PC-9 (cell line): Measurements from ENCODE around the gene SERPINE2. TPM values are rescaled to one million over a fixed set of nuclear protein-coding genes. Genes with fewer than 3 reads are reported as not detected.

Experiments used
- BruUV-seq: library from RNA; stranded (reverse); fragments of 400-500 nt; replicated peaks from 2 replicates; lab custom pipeline; 2021; lab: Mats Ljungman, UMichigan
- CTCF ChIA-PET: fragments of 300-600 bp; sonication (Branson Sonifier 250); formaldehyde crosslinking; loops from one replicate; lab custom pipeline; 2022; ENCODE audit warnings: antibody characterized with exemption; lab: Charles Lee
- POLR2A ChIA-PET: fragments of 300-600 bp; sonication (Branson Sonifier 250); formaldehyde crosslinking; loops from one replicate; lab custom pipeline; 2022; ENCODE audit warnings: antibody characterized with exemption; ENCODE audit not compliant: unreplicated experiment; lab: Charles Lee
- DNase-seq, 2 experiments: peaks; one replicate each; pipeline versions ENCODE4 v3.0.0 to v3.0.0-alpha.2; 2015 to 2022; ENCODE audit warnings: mixed read lengths in 1 of 2
- H2AFZ ChIP-seq: fragments of 200-600 bp; sonication (generic); 2 replicates; pipeline ENCODE4 v1.8.1; 2017; ENCODE audit warnings: antibody characterized with exemption
- H3F3A ChIP-seq: fragments of 200-600 bp; sonication (generic); 2 replicates; pipeline ENCODE4 v1.8.1; 2017; ENCODE audit warnings: antibody characterized with exemption, mild to moderate bottlenecking, low read depth; ENCODE audit not compliant: insufficient read depth
- H3K27ac ChIP-seq: fragments of 200-600 bp; sonication (generic); 2 replicates; pipeline ENCODE4 v1.6.1; 2016; ENCODE audit warnings: mixed run types
- H3K27me3 ChIP-seq: fragments of 200-600 bp; sonication (generic); 2 replicates; pipeline ENCODE4 v1.6.1; 2016; ENCODE audit warnings: low read depth, mixed run types; ENCODE audit not compliant: insufficient read depth
- H3K36me3 ChIP-seq: fragments of 200-600 bp; sonication (generic); 2 replicates; pipeline ENCODE4 v1.6.1; 2016; ENCODE audit warnings: low read depth, mixed run types
- H3K4me1 ChIP-seq: fragments of 200-600 bp; sonication (generic); replicated peaks from 2 replicates; pipeline ENCODE4 v1.6.1; 2016; ENCODE audit warnings: mixed run types; ENCODE audit not compliant: insufficient read depth
- H3K4me2 ChIP-seq: fragments of 200-600 bp; sonication (generic); 2 replicates; pipeline ENCODE4 v1.6.1; 2017; ENCODE audit warnings: mixed run types
- H3K4me3 ChIP-seq: fragments of 200-600 bp; sonication (generic); 2 replicates; pipeline ENCODE4 v1.6.1; 2016; ENCODE audit warnings: mixed run types
- H3K79me2 ChIP-seq: fragments of 200-600 bp; sonication (generic); 2 replicates; pipeline ENCODE4 v1.6.1; 2017; ENCODE audit warnings: low read depth, mixed run types
- H3K9me2 ChIP-seq: fragments of 200-600 bp; sonication (generic); 2 replicates; pipeline ENCODE4 v1.8.1; 2017; ENCODE audit warnings: mild to moderate bottlenecking; ENCODE audit not compliant: insufficient read depth
- H3K9me3 ChIP-seq: fragments of 200-600 bp; sonication (generic); 2 replicates; pipeline ENCODE4 v1.8.1; 2016; ENCODE audit warnings: low read depth; ENCODE audit not compliant: insufficient read depth
- H4K20me1 ChIP-seq: fragments of 200-600 bp; sonication (generic); 2 replicates; pipeline ENCODE4 v1.8.1; 2017; ENCODE audit not compliant: insufficient read depth
- EZH2 ChIP-seq: fragments of 200-600 bp; sonication (generic); IDR thresholded peaks from 2 replicates; pipeline ENCODE4 v1.8.0; 2017; ENCODE audit warnings: antibody characterized with exemption, low read depth
- intact Hi-C: fragments of 100-400 bp; cut with micrococcal nuclease; formaldehyde crosslinking; loops from one replicate; pipeline ENCODE4 v1.10.0; 2022; ENCODE audit not compliant: unreplicated experiment
- total RNA-seq: library from RNA; stranded (reverse); gene quantifications from 2 replicates; pipeline ENCODE4 v1.2.3, GENCODE V29; 2021
- TF ChIP-seq, protein P1 (sequence below): fragments of 200-600 bp; sonication (generic); conservative IDR thresholded peaks from 2 replicates; pipeline ENCODE4 v1.6.1; 2017; ENCODE audit warnings: mixed run types, antibody characterized with exemption, mild to moderate bottlenecking, moderate library complexity

SERPINE2 gene
- total RNA-seq, 1 experiment from 2014 or later = 110 TPM

DNA sequence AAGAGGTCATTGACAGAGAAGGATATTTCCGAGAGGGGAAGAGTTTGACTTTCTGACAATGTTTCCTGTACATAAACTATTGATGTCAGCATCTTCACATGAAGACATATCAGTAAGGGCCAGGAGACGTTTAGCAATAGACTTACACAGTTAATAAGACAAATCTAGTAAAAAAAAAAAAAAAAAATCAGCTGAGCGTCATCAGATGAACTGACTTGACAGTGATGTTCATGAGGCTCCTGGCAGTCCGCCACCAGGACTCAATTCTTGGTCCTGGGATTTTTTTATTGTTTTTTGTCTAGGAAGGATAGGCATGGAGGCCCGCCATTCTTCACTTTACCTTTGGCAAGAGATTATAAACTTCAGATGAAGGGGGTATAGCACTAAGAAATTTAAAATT lies 67.4 kb downstream of the SERPINE2 start:
- Histone ChIP-seq H4K20me1 (no peaks in the 10 kb centered on the region), H3K79me2 (no peaks in the 10 kb centered on the region), H3F3A (peaks cover 24% of the 10 kb centered on the region), H3K9me2 (no peaks in the 10 kb centered on the region), H3K27me3 (no peaks in the 10 kb centered on the region), H3K36me3 (peaks cover 9% of the 10 kb centered on the region), H2AFZ (no peak overlapping the region), H3K4me2 (no peak overlapping the region), H3K4me3 (no peak overlapping the region), H3K4me1 (no peaks in the 10 kb centered on the region), H3K27ac (no peak overlapping the region), H3K9me3 (no peaks in the 10 kb centered on the region)
- ChIA-PET CTCF (interaction anchor here (0.6 to 3.2 kb wide), 5 partner anchors 133 to 989 kb away, joined by 3 to 53 read pairs (median 4); no protein-coding TSS in a partner anchor), POLR2A (interaction anchor here (0.6 kb wide), 1 partner anchor 98 kb away, joined by 3 read pairs; no protein-coding TSS in a partner anchor)
- TF ChIP-seq EZH2 = no peak
- TF ChIP-seq, protein P1, sequence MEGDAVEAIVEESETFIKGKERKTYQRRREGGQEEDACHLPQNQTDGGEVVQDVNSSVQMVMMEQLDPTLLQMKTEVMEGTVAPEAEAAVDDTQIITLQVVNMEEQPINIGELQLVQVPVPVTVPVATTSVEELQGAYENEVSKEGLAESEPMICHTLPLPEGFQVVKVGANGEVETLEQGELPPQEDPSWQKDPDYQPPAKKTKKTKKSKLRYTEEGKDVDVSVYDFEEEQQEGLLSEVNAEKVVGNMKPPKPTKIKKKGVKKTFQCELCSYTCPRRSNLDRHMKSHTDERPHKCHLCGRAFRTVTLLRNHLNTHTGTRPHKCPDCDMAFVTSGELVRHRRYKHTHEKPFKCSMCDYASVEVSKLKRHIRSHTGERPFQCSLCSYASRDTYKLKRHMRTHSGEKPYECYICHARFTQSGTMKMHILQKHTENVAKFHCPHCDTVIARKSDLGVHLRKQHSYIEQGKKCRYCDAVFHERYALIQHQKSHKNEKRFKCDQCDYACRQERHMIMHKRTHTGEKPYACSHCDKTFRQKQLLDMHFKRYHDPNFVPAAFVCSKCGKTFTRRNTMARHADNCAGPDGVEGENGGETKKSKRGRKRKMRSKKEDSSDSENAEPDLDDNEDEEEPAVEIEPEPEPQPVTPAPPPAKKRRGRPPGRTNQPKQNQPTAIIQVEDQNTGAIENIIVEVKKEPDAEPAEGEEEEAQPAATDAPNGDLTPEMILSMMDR = no peak
- intact Hi-C loops = loop anchor here (2.0 to 10.0 kb wide), 3 partner anchors 477 to 1033 kb away; no protein-coding TSS in a partner anchor
- no peak for DNase-seq
- no TSS peak for BruUV-seq

DNA sequence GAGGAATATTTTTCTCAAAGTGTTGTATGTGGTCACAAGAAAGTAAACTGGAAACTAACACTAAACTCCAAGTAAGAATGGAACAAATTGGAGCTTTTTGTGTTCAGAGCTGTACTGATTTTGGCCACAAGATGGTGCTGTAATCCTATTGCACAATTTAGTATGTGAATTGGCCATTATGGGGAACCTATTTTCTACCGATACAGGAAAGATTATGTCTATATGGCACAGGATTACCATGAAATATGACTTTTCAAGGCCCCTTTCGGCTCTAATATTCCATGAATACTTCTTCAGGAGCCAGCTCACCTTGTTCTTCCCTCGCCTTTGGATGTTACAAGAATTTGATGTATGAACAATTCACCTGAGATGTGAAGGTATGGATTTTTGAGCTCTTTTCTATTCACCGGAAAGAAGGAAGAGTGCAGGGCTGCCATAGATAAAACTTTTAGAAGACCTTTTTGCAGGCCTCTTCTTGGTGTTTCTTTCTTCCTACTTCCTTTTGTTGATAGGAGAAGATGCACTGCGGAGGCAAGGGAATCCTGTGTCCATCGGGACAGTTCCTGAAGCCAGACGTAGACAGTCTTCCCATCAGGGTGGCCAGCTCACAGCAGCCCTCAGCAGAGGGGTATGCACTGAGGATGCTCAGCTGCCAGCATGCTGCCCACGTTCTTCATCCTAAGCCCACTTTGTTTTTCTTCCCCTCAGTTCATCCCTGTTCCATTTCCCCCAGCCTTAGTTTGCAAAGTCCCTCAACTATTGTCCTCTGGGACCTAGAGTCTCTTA lies 68.5 kb downstream of the SERPINE2 start:
- ChIA-PET CTCF (interaction anchor here (0.5 to 3.2 kb wide), 28 partner anchors 9 to 1697 kb away, joined by 3 to 53 read pairs (median 4); partner anchors contain the start of gene MRPL44), POLR2A (no interaction called here)
- H3K27ac ChIP-seq = no peak overlapping the region
- no peaks in the 10 kb centered on the region for H4K20me1 ChIP-seq
- no TSS peak for BruUV-seq
- no peak overlapping the region for H3K4me2 ChIP-seq
- intact Hi-C loops = loop anchor here (1.0 to 10.0 kb wide), 8 partner anchors 68 to 1690 kb away; no protein-coding TSS in a partner anchor
- H3K9me3 ChIP-seq = no peaks in the 10 kb centered on the region
- no peaks in the 10 kb centered on the region for H3K9me2 ChIP-seq
- H3K36me3 ChIP-seq = peaks cover 20% of the 10 kb centered on the region
- H3F3A ChIP-seq = peaks cover 24% of the 10 kb centered on the region
- no peaks in the 10 kb centered on the region for H3K79me2 ChIP-seq
- TF ChIP-seq, protein P1 = peak; percentile 100
- TF ChIP-seq EZH2 = no peak
- H2AFZ ChIP-seq = peak overlapping the region; percentile 32; the same call in 1 of the 2 replicates
- H3K4me3 ChIP-seq = no peak overlapping the region
- peak; percentile 64 to 65 for DNase-seq
- H3K4me1 ChIP-seq = no peaks in the 10 kb centered on the region
- H3K27me3 ChIP-seq = no peaks in the 10 kb centered on the region

DNA sequence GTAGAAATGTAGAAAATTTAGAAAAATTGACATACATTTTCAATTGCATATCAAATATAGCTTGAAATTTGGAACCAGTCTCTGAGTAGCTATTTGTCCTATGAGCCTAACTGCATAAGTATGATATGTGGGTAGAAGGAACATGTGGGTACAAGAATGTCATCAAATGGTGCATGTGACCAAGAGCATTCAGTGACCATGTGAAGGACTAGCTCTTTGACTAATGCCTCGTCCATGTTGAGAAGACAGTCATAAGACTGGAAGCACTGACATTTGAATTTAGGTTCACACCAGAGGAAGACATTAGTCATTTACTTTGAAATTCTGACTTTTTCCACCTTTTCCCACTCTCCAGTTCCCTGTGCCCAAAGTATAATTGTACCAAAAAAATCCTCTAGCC lies 69.2 kb downstream of the SERPINE2 start:
- Histone ChIP-seq H3K27ac (no peak overlapping the region), H4K20me1 (peaks cover 1% of the 10 kb centered on the region; the same call in 1 of the 2 replicates), H3K36me3 (peaks cover 26% of the 10 kb centered on the region), H3K4me3 (no peak overlapping the region), H2AFZ (no peak overlapping the region), H3F3A (peaks cover 31% of the 10 kb centered on the region), H3K4me2 (no peak overlapping the region), H3K4me1 (no peaks in the 10 kb centered on the region), H3K9me2 (no peaks in the 10 kb centered on the region), H3K9me3 (no peaks in the 10 kb centered on the region), H3K27me3 (no peaks in the 10 kb centered on the region), H3K79me2 (no peaks in the 10 kb centered on the region)
- intact Hi-C loops = loop anchor here (1.0 to 10.0 kb wide), 8 partner anchors 68 to 1690 kb away; no protein-coding TSS in a partner anchor
- TF ChIP-seq, protein P1 = no peak
- TF ChIP-seq EZH2 = no peak
- no TSS peak for BruUV-seq
- ChIA-PET POLR2A (no interaction called here), CTCF (interaction anchor here (0.5 to 3.2 kb wide), 27 partner anchors 9 to 1697 kb away, joined by 3 to 53 read pairs (median 5); partner anchors contain the start of gene MRPL44)
- DNase-seq = no peak
